Mesothelial cell of epicardium (in vitro differentiated cells): ENCODE results near the gene CNIH2. TPM values are rescaled to one million over a fixed set of nuclear protein-coding genes. Genes with fewer than 3 reads are reported as not detected.

ENCODE experiments used
- DNase-seq, 2 experiments: peaks; one replicate each; pipeline ENCODE4 v3.0.0; 2021; ENCODE audit warnings: low spot score in 2 of 2; ENCODE audit not compliant: unreplicated experiment in 2 of 2
- H3K27ac Mint-ChIP-seq: 2 replicates; pipeline ENCODE4 v1.8.0; 2021; ENCODE audit warnings: mixed read lengths
- H3K27me3 Mint-ChIP-seq: 2 replicates; pipeline ENCODE4 v1.8.0; 2021; ENCODE audit warnings: low read depth, mixed read lengths
- H3K36me3 Mint-ChIP-seq: 2 replicates; pipeline ENCODE4 v1.8.0; 2021; ENCODE audit warnings: mixed read lengths
- H3K4me1 Mint-ChIP-seq: 2 replicates; pipeline ENCODE4 v1.8.0; 2021; ENCODE audit warnings: mixed read lengths
- H3K4me3 Mint-ChIP-seq: 2 replicates; pipeline ENCODE4 v1.8.0; 2021; ENCODE audit warnings: mild to moderate bottlenecking, moderate library complexity, mixed read lengths
- H3K9me3 Mint-ChIP-seq: 2 replicates; pipeline ENCODE4 v1.8.0; 2021; ENCODE audit warnings: mixed read lengths
- CTCF ChIP-seq: fragments of 200-600 bp; sonication (generic); IDR thresholded peaks from one replicate; pipeline ENCODE4 v1.5.0; 2021; ENCODE audit warnings: antibody characterized with exemption; ENCODE audit not compliant: unreplicated experiment
- total RNA-seq: library from RNA; stranded (reverse); gene quantifications from 3 replicates; pipeline ENCODE4 v1.2.1, GENCODE V29; 2021

Gene CNIH2
- 10.1 to 11.5 TPM (median 10.2 TPM) in 3 replicates for total RNA-seq

GRCh38 chr11:66277471-66278362, at the start of gene CNIH2:
CNIH2 (plus strand) TSS chr11:66278175; CDS start chr11:66278457, 282 bp downstream.
- Mint-ChIP-seq H3K27me3 (peaks cover 8% of the 10 kb centered on the region), H3K4me3 (peak within 1 kb of the TSS; percentile 64), H3K9me3 (no peaks in the 10 kb centered on the region), H3K36me3 (peaks cover 13% of the 10 kb centered on the region), H3K4me1 (peaks cover 7% of the 10 kb centered on the region), H3K27ac (no peak within 1 kb of the TSS)
- DNase-seq, result peak in 1 of 2 experiments; percentile 62
- TF ChIP-seq CTCF, result no peak

DNA sequence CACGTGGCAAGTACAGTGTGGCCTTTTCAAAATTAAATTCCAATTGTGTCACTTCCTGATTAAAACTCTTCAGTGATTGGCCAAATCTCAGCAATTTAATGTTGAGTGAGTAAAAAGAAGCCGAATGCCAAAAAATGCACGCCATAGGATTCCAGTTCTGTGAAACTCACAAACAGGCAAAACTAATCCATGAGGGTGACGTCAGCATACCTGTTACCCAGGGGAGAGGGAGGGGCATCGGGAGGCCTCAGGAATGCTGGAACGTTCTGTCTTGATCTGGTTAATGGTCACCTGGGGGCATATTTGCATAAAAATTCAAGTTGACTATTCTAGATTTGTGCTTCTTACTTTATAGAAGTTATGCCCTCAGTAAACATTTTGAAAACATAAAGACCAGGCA, 49.5 kb upstream of the CNIH2 start:
- H3K4me3 Mint-ChIP-seq, result no peak overlapping the region
- no peak for TF ChIP-seq CTCF
- no peaks in the 10 kb centered on the region for H3K9me3 Mint-ChIP-seq
- peaks cover 15% of the 10 kb centered on the region for H3K36me3 Mint-ChIP-seq
- peak; percentile 50 to 56 for DNase-seq
- H3K4me1 Mint-ChIP-seq, result peaks cover 8% of the 10 kb centered on the region
- peak overlapping the region; percentile 99 for H3K27ac Mint-ChIP-seq
- H3K27me3 Mint-ChIP-seq, result no peaks in the 10 kb centered on the region

DNA sequence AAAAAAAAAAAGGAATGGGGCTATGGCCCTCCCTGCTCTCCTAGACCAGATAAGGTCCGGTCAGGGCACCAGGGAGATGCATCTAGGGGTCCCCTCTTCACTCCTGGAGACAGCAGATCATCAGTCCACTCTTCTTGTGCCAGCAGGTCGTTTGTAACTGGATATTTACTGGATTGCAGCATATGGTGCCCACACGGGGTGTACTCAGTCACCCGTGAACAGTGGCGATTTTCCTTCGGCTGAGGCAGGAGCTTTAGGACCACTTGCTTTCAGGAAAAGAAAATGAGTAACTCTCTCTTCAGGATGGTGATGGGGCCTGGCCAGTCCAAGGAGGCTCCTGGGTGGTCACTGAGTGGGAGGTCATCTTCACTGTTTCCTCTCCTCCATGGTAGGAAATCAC, 47.8 kb upstream of the CNIH2 start:
- Mint-ChIP-seq H3K27ac (peak overlapping the region; percentile 25), H3K4me3 (no peak overlapping the region), H3K9me3 (no peaks in the 10 kb centered on the region), H3K27me3 (no peaks in the 10 kb centered on the region), H3K36me3 (peaks cover 27% of the 10 kb centered on the region), H3K4me1 (peaks cover 8% of the 10 kb centered on the region)
- no peak for TF ChIP-seq CTCF
- DNase-seq, result no peak

DNA sequence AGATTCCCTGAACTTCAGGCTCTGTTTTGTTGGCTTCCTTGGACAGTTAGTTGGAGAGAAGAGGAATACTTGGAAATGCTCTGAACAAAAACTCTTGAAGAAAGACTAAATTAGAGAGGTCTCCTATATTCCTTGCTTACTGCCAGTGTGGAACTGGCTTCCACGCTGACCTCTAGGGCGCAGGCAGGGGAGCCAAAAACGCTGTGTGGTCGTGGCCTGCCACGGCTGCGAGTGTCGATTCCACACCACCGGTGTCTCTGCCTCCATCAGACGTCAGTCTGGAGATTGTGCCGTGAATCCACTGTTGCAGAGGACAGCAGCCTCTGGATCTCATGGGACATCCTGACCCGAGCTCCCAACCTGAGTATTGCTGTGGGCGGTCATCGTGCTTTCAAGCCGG, 47.0 kb upstream of the CNIH2 start:
- no peak for DNase-seq
- Mint-ChIP-seq H3K27ac (no peak overlapping the region), H3K9me3 (no peaks in the 10 kb centered on the region), H3K4me1 (peaks cover 8% of the 10 kb centered on the region), H3K4me3 (no peak overlapping the region), H3K36me3 (peaks cover 35% of the 10 kb centered on the region), H3K27me3 (no peaks in the 10 kb centered on the region)
- TF ChIP-seq CTCF, result no peak

DNA sequence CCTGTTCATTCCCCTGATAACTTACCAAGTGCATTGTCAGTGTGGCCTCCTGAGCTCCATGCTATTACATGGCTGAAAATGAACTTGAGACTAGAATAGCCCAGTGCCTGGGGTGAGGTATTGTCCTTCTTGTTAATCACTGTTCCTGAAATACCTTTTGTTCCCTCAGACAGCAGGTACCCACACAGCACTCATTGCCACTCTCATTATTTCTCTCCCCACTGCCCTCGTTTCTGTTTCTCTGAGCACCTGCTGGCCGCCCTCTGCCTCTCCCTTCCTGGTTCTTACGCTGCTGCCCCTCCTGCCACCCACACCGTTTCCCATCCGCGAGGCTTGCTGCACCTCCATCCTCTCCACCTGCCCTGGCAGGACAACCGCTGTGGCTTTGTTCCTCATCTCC, 46.4 kb upstream of the CNIH2 start:
- Mint-ChIP-seq H3K4me3 (no peak overlapping the region), H3K36me3 (peaks cover 35% of the 10 kb centered on the region), H3K4me1 (peaks cover 8% of the 10 kb centered on the region), H3K9me3 (no peaks in the 10 kb centered on the region), H3K27ac (no peak overlapping the region), H3K27me3 (no peaks in the 10 kb centered on the region)
- TF ChIP-seq CTCF, result no peak
- DNase-seq, result no peak
